Stimulated activated CD4-positive, alpha-beta T cell treated with anti-CD3 and anti-CD28 coated beads, Interleukin-2, amount 100 ng/mL, for 24 hours (primary cell): ENCODE data around the gene TWF1.
A peak's percentile ranks its signal among the peaks of the same experiment; 100 is the strongest.
"Not testable (repeated sequence)": the region's sequence is repeated elsewhere in the genome, so short reads cannot be mapped to it uniquely, and the experiment has no call there.

ENCODE experiments used
- DNase-seq, 2 donors: peaks; one replicate each; pipeline ENCODE4 v3.0.0-alpha.2; 2020

Gene TWF1

GRCh38 chr12:43805860-43806736 is at the start of gene TWF1:
TSS of gene TWF1 (minus strand) at chr12:43806317. CDS start at chr12:43806245, 72 bp downstream.
- peak; percentile 88 to 91 for DNase-seq

- DNase-seq, result no peak
Observed at GRCh38 chr12:43852744-43853143, 46.6 kb upstream of the TWF1 start.

DNA sequence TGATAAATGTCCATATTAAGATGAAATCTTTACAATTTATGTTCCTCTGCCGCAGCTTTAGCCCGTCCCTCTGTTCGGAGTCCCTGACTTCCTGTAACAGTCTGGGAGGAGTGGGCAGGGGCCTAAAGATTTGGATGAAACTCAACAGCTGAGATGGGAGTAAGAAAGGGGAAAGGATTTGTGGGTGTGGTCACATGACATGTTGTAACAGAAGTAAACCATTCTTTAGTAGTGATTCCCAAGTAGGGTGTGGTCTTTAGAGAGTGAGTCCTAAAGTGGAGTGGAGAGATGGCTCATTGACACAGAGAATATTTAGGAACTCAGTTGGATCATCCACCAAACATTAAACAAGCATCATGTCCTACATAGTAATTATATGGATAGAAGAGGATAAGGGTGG is 42.7 kb upstream of the TWF1 start:
- no peak for DNase-seq

DNA sequence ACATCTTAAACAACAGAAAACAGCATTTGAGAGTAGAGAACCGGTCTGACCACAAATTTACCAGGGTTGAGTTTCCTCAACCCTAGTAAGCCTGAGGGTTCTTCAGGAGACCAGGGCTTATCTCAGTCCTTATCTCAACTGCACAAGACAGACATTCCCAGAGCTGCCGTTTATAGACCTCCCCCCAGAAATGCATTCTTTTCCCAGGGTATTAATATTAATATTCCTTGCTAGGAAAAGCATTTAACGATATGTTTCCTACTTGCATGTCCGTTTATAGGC is 42.0 kb upstream of the TWF1 start:
- DNase-seq, result no peak

GRCh38 chr12:43847425-43848225 is 41.5 kb upstream of the TWF1 start:
- DNase-seq, result not testable (repeated sequence)

DNA sequence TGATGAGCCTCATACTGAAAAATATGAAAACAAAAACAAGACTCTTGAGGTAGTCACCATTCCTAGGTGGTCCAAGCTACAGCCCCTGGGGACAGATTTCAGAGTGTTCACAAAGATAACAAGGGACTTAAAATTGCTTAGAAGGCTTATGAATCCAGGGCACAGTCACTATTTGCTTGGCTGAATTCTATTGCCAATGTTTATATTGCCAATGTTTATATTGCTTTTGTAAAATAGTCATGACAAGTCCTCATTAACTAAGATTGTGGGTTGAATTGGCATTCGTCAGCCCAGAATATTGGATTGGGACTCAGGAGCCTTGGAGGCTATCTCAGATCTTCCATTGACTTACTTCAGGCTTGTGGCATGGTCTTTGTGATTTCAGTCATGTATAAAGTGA is 36.1 kb upstream of the TWF1 start:
- DNase-seq, result no peak

DNA sequence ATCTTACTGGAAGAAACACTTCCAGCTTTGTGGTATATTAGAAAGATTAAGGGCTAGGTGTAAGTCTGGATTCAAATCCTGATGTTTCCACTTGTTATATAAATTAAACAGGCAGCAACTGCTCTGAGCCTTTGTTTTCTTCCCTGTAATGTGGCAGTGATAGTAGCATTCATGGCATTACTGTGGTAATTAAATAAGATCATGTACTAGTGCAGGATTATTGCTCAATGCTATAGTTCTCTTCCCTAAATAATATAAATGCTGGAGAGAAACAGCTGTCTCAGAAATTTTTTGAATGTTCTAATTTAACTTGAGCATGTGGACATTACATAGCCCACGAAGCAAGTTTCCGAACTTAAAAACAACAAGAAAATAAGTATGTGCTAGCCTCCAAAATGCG is 35.1 kb upstream of the TWF1 start:
- DNase-seq, result no peak

DNA sequence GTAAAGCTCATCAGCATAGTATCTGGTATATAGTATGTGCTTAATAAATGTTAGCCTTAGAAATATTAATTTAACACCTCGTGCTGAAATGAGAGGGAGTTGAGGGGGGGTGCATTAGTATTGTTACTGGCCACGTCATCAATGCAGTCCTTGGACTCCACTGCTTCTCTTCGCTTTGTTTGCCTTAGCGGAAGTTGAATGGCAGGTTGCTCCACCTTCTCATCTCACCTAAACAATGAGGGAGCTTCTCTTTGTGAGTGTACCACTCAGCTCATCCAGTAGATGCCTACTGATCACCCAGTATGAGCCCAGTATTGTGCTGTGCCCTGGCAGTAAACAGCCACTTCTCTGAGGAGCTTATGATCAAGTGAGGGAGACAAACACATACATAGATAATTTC is 34.2 kb upstream of the TWF1 start:
- DNase-seq, result no peak

GRCh38 chr12:43836475-43836989 is 30.4 kb upstream of the TWF1 start:
- no peak for DNase-seq

DNA sequence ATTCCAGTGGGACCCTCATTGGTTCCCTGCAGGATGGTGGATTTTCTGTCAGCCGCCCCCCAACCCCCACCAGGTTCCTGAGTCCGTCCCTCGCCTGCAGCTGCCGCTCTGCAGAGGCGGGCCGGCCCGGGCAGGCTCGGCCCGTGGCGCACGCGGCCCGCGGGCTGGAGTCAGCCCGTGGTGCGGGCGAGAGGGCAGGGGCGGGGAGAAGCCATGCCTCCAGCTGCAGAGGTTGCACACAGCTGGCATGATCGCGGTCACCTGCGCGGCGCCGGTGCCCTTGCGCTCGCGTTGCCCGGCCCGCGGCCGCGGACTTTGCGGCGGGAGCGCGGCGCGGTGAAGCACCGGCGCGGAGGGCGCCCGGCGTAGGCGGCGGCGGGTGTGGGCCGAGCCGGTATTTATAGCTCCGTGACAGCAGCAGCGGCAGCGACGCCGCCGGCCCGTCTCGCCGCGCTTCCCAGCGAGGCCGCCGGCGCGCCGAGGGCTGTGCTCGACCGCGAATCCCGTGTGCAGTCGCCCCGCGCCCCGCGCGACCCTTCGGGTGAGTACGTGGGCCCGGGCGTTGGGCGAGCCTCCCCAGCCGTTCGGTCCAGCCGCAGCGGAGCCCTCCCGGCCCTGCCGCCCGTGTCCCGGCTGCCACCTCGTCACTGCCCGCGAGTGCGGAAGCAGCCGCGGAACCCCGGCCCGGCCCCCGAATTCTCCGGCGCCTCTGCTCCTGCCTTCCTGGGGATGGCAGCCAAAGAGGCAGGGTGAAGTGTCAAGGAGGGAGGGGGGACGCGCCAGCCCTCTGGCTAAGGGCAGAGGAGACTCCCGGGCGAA is 29.7 kb upstream of the TWF1 start, which contains the start of gene TMEM117:
Gene TMEM117 (plus strand): TSS at position 426 of the 819 bp plus-strand sequence.
- peak; percentile 58 to 61 for DNase-seq

DNA sequence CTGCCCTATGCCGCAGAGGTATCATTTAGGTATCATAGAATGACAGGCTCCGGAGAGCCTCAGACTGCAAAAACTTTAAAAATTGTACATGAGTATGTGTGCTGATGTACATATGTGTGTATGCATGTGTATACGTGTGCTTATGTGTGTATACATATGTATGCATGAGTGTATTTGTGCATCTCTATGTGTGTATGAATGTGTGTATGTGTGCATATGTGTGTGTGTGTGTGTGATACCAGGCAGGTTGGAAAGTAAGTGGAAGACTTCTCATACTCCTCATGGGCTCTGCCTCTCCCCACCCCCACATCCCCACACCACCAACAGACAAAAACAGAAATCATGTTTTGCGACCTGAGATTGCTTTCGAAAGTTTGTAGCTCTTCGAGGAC is 29.1 kb upstream of the TWF1 start:
- DNase-seq, result peak in 1 of 2 donors; percentile 20

DNA sequence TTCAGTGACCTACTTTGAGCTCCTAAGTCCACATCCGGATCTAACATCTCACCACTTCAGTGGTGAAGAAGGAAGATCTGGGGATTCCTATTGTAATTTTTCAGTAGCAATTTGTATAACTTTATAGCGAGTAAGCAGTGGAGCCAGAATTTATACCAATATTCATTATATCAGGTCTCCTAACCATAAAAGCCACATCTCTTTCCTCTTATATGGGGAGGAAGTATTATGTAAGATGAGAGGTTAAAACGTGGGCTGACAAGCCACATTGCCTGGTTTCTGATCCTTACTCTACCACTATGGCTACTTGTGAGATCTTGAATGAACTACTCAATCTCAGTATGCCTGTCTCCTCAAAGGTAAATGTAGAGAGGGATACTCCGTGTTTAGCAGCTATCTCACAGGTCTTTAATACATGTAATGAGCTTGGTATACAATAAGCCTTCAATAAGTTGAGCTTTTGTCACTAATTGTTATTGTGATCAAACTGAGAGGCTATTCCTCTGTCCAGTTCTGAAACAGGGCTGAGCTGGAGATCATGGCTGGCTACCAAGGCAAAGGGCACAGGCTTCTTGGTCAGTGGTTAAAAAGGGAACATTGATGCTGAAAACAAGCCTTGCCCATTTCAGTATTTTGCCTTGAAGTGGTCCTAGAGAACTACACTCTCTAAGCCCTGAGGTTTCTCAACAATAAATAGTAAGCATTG is 26.5 kb upstream of the TWF1 start:
- no peak for DNase-seq

DNA sequence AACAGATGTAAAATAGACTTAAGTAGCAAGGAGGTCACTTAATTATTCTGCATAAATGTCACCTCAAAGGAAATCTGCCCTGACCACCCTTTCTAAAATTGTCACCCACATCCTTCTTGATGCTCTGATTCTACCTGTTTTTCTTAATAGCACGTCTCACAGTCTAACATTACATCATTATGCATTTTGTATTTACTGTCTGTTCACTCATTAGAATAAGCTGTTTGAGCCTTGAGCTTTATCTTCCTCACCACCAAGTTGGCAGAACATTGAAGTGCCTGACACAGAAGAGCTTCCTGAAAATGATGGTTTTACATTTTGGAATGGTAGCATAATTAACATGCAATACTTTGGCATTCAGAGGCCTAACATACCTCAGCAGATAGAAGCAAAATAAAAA is 21.0 kb upstream of the TWF1 start:
- no peak for DNase-seq

DNA sequence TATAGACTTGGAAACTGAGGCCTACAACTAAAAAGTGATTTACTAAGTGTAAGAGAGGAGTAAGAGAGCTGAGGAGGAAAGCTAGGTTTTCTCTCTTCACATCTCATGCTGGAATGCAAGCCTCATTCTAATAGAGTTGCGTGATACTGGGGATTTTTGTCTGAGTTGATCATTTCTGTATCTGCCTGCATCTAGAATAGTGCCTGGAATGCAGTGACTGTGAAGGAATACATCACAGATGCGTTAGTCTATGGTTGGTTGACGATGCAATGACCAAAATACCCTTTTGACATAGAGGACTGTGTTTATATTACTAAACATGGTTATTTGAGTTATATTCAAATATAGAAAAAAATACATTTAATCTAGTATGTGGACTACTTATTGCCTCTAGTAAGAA is 20.6 kb upstream of the TWF1 start:
- DNase-seq, result no peak

GRCh38 chr12:43824207-43824775 is 18.2 kb upstream of the TWF1 start:
- no peak for DNase-seq

GRCh38 chr12:43816168-43816567 is 10.1 kb upstream of the TWF1 start:
- no peak for DNase-seq

DNA sequence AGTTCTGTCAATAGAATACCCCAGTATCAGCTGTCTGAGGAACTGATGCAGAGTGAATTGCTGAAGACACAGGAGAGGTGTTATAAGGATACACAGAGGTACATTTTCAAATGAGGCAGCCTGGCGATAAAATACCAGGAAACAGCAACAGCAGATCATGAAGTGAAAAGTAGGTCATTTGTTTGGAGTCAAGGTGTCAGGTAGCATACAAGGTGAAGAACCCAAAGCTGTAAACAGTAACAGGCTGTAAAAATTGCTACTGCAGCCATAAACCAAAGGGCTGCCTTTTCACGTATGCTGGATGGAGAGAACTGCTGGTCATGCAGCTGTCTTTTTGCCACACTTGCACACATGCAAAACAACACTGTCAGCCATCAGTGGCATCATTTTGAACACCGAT is 9.3 kb upstream of the TWF1 start:
- DNase-seq, result no peak

DNA sequence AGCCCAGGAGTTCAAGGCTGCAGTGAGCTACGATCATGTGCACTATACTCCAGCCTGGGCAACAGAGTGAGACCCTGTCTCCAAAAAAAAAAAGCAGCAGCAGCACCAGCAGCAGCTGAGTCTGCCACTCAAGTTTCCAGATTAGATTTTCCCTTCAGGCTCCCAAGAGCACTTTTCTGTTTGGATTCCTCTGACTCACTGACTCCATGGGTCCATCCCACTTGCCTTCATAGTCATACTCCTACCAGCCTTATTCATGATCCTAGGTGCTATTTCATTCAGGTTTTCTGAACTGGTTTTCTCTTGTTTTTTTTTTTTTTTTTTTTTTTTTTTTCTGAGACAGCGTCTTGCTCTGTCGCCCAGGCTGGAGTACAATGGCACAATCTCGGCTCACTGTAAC is 6.8 kb upstream of the TWF1 start:
- no peak for DNase-seq

GRCh38 chr12:43812057-43812456 is 5.9 kb upstream of the TWF1 start:
- no peak for DNase-seq

GRCh38 chr12:43807386-43807785 is 1.3 kb upstream of the TWF1 start:
- DNase-seq, result no peak

DNA sequence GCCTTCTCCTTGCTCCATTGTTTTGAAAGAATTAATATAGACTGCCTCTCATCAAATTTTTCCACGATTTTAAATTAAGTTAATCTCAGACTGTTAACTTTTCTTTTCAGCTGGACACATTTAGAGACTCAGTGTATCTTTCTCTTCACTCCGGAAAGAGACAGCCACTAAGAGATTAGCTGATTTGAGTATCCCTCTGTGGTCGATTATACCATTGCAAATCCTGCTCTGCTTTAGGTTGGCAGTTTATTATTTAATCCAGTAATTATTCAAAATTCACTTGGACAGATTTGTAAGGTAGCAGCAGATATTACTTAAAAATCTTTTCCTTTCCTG is 588 bp upstream of the TWF1 start:
- no peak for DNase-seq

GRCh38 chr12:43805149-43805859 is 813 bp downstream of the TWF1 start:
- no peak for DNase-seq
